GM23248 (cell line): ENCODE measurements around the gene ASCL4.

ENCODE experiments used
- EZH2 ChIP-seq: fragments of 200-600 bp; sonication (generic); IDR thresholded peaks from 2 replicates; pipeline ENCODE4 v1.6.1; 2018; ENCODE audit warnings: antibody characterized with exemption, mild to moderate bottlenecking; ENCODE audit not compliant: insufficient read depth, poor library complexity, severe bottlenecking
- EZH2phosphoT487 ChIP-seq: fragments of 200-600 bp; sonication (generic); IDR thresholded peaks from 2 replicates; pipeline ENCODE4 v1.6.1; 2018; ENCODE audit warnings: antibody characterized with exemption, moderate library complexity, mild to moderate bottlenecking, low read depth; ENCODE audit not compliant: insufficient read depth

- TF ChIP-seq EZH2 (no peak), EZH2phosphoT487 (no peak)
Measured at GRCh38 chr12:107779077-107779831, 4.8 kb downstream of the ASCL4 start.
